A673 (cell line): Measurements from ENCODE around the gene CWC27.

ENCODE experiments used
- EZH2 ChIP-seq: fragments of 200-600 bp; sonication (generic); IDR thresholded peaks from 2 replicates; pipeline ENCODE4 v1.6.1; 2017; ENCODE audit warnings: borderline replicate concordance, low read depth, mild to moderate bottlenecking, mixed read lengths, antibody characterized with exemption, low read length; ENCODE audit not compliant: poor library complexity, severe bottlenecking
- TF ChIP-seq, protein P1 (sequence below): fragments of 300-800, 200-600 bp; sonication (generic); conservative IDR thresholded peaks from 2 replicates; pipeline ENCODE4 v1.5.1; 2017; ENCODE audit warnings: low read depth, mild to moderate bottlenecking, antibody characterized with exemption, low read length, moderate library complexity, mixed read lengths

DNA sequence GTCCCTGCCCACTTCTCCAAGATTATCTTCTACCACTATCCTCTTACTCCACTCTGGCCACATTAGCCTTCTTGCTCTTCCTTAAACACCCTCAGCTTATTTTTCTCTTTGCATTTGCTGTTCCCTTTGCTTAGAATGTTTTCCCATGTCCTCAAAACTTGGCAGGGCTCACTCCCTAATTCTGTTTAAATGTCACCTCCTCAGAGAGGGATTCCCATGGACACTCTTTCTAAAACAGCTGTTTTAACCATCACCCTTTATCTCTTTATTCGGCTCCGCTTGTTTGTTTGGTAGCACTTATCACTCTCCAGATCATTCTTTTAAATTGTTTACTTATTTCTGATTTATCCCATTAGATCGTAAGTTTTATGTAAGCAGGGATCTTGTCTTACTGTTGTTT is 278.5 kb downstream of the CWC27 start:
- TF ChIP-seq, protein P1, sequence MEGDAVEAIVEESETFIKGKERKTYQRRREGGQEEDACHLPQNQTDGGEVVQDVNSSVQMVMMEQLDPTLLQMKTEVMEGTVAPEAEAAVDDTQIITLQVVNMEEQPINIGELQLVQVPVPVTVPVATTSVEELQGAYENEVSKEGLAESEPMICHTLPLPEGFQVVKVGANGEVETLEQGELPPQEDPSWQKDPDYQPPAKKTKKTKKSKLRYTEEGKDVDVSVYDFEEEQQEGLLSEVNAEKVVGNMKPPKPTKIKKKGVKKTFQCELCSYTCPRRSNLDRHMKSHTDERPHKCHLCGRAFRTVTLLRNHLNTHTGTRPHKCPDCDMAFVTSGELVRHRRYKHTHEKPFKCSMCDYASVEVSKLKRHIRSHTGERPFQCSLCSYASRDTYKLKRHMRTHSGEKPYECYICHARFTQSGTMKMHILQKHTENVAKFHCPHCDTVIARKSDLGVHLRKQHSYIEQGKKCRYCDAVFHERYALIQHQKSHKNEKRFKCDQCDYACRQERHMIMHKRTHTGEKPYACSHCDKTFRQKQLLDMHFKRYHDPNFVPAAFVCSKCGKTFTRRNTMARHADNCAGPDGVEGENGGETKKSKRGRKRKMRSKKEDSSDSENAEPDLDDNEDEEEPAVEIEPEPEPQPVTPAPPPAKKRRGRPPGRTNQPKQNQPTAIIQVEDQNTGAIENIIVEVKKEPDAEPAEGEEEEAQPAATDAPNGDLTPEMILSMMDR = no peak
- no peak for TF ChIP-seq EZH2
